Measurements from ENCODE around the gene KRT74. TPM values are rescaled to one million over a fixed set of nuclear protein-coding genes. Genes with fewer than 3 reads are reported as not detected.

KRT74 gene
- total RNA-seq, 1 donor from 2014 or later = not detected

GRCh38 chr12:52529846-52530245 is 43.8 kb downstream of the KRT74 start:
- no peak overlapping the region for H3K27ac Mint-ChIP-seq (ENCODE audit: unreplicated experiment)

GRCh38 chr12:52529417-52529816 is 44.2 kb downstream of the KRT74 start:
- H3K27ac Mint-ChIP-seq (ENCODE audit: unreplicated experiment) = no peak overlapping the region
- no peaks in the 10 kb centered on the region for H3K9me3 Mint-ChIP-seq (ENCODE audit: unreplicated experiment)
- no peak overlapping the region for H3K4me3 Mint-ChIP-seq (ENCODE audit: unreplicated experiment)
- H3K36me3 Mint-ChIP-seq (ENCODE audit: low read depth, unreplicated experiment) = no peaks in the 10 kb centered on the region
- TF ChIP-seq CTCF (IDR thresholded peaks at IDR 0.05; ENCODE audit: unreplicated experiment) = no peak
- no peak for DNase-seq (ENCODE audit: low spot score)
- no peaks in the 10 kb centered on the region for H3K4me1 Mint-ChIP-seq (ENCODE audit: unreplicated experiment)
- peaks cover 6% of the 10 kb centered on the region for H3K27me3 Mint-ChIP-seq (ENCODE audit: unreplicated experiment)

More at GRCh38 chr12:52529846-52530245, 43.8 kb downstream of the KRT74 start:
- no peak for DNase-seq (ENCODE audit: low spot score)
- Mint-ChIP-seq H3K36me3 (ENCODE audit: low read depth, unreplicated experiment) (no peaks in the 10 kb centered on the region), H3K4me3 (ENCODE audit: unreplicated experiment) (no peak overlapping the region), H3K4me1 (ENCODE audit: unreplicated experiment) (no peaks in the 10 kb centered on the region), H3K9me3 (ENCODE audit: unreplicated experiment) (no peaks in the 10 kb centered on the region), H3K27me3 (ENCODE audit: unreplicated experiment) (peaks cover 6% of the 10 kb centered on the region)
- no peak for TF ChIP-seq CTCF (IDR thresholded peaks at IDR 0.05; ENCODE audit: unreplicated experiment)

GRCh38 chr12:52528641-52529143 is 45.0 kb downstream of the KRT74 start:
- Mint-ChIP-seq H3K27me3 (ENCODE audit: unreplicated experiment) (peaks cover 6% of the 10 kb centered on the region), H3K9me3 (ENCODE audit: unreplicated experiment) (no peaks in the 10 kb centered on the region), H3K36me3 (ENCODE audit: low read depth, unreplicated experiment) (no peaks in the 10 kb centered on the region), H3K4me1 (ENCODE audit: unreplicated experiment) (no peaks in the 10 kb centered on the region), H3K27ac (ENCODE audit: unreplicated experiment) (no peak overlapping the region), H3K4me3 (ENCODE audit: unreplicated experiment) (no peak overlapping the region)
- no peak for TF ChIP-seq CTCF (IDR thresholded peaks at IDR 0.05; ENCODE audit: unreplicated experiment)
- DNase-seq (ENCODE audit: low spot score) = no peak

- peaks cover 4% of the 10 kb centered on the region for H3K27me3 Mint-ChIP-seq (ENCODE audit: unreplicated experiment)
- H3K36me3 Mint-ChIP-seq (ENCODE audit: low read depth, unreplicated experiment) = no peaks in the 10 kb centered on the region
- no peak for TF ChIP-seq CTCF (IDR thresholded peaks at IDR 0.05; ENCODE audit: unreplicated experiment)
- H3K4me1 Mint-ChIP-seq (ENCODE audit: unreplicated experiment) = no peaks in the 10 kb centered on the region
- no peak for DNase-seq (ENCODE audit: low spot score)
- no peak overlapping the region for H3K27ac Mint-ChIP-seq (ENCODE audit: unreplicated experiment)
- no peak overlapping the region for H3K4me3 Mint-ChIP-seq (ENCODE audit: unreplicated experiment)
- no peaks in the 10 kb centered on the region for H3K9me3 Mint-ChIP-seq (ENCODE audit: unreplicated experiment)
Observed at GRCh38 chr12:52527121-52527800, 46.4 kb downstream of the KRT74 start.

GRCh38 chr12:52526511-52526951 is 47.1 kb downstream of the KRT74 start:
- Mint-ChIP-seq H3K9me3 (ENCODE audit: unreplicated experiment) (no peaks in the 10 kb centered on the region), H3K27me3 (ENCODE audit: unreplicated experiment) (peaks cover 4% of the 10 kb centered on the region), H3K4me1 (ENCODE audit: unreplicated experiment) (no peaks in the 10 kb centered on the region), H3K27ac (ENCODE audit: unreplicated experiment) (no peak overlapping the region), H3K36me3 (ENCODE audit: low read depth, unreplicated experiment) (no peaks in the 10 kb centered on the region), H3K4me3 (ENCODE audit: unreplicated experiment) (no peak overlapping the region)
- no peak for TF ChIP-seq CTCF (IDR thresholded peaks at IDR 0.05; ENCODE audit: unreplicated experiment)
- DNase-seq (ENCODE audit: low spot score) = no peak

Data from endothelial cell (in vitro differentiated cells).